Measurements from ENCODE around the gene KDM2B. TPM values are rescaled to one million over a fixed set of nuclear protein-coding genes. Genes with fewer than 3 reads are reported as not detected.

The KDM2B gene
- total RNA-seq, 1 donor from 2014 or later = 79.2 TPM

GRCh38 chr12:121413917-121414316 is 166.9 kb downstream of the KDM2B start:
- TF ChIP-seq CTCF (IDR thresholded peaks at IDR 0.05; ENCODE audit: unreplicated experiment) = no peak
- Mint-ChIP-seq H3K4me1 (ENCODE audit: low read depth) (no peaks in the 10 kb centered on the region), H3K4me3 (ENCODE audit: low read depth) (no peak overlapping the region), H3K27me3 (no peaks in the 10 kb centered on the region), H3K36me3 (ENCODE audit: insufficient read depth) (peaks cover 13% of the 10 kb centered on the region), H3K27ac (peak overlapping the region; percentile 85), H3K9me3 (ENCODE audit: low read depth) (no peaks in the 10 kb centered on the region)
- no peak for DNase-seq (ENCODE audit: low spot score, unreplicated experiment)

- no peak overlapping the region for H3K4me3 Mint-ChIP-seq (ENCODE audit: low read depth)
- H3K27ac Mint-ChIP-seq = no peak overlapping the region
- H3K36me3 Mint-ChIP-seq (ENCODE audit: insufficient read depth) = peaks cover 7% of the 10 kb centered on the region
These were observed 175.6 kb downstream of the KDM2B start for GRCh38 chr12:121405211-121405610.

GRCh38 chr12:121404734-121405133 is 176.1 kb downstream of the KDM2B start:
- DNase-seq (ENCODE audit: low spot score, unreplicated experiment) = no peak
- H3K36me3 Mint-ChIP-seq (ENCODE audit: insufficient read depth) = peaks cover 7% of the 10 kb centered on the region
- H3K27me3 Mint-ChIP-seq = no peaks in the 10 kb centered on the region

More at GRCh38 chr12:121405211-121405610, 175.6 kb downstream of the KDM2B start:
- DNase-seq (ENCODE audit: low spot score, unreplicated experiment) = no peak
- Mint-ChIP-seq H3K4me1 (ENCODE audit: low read depth) (peaks cover 26% of the 10 kb centered on the region), H3K27me3 (no peaks in the 10 kb centered on the region), H3K9me3 (ENCODE audit: low read depth) (no peaks in the 10 kb centered on the region)
- TF ChIP-seq CTCF (IDR thresholded peaks at IDR 0.05; ENCODE audit: unreplicated experiment) = no peak

GRCh38 chr12:121403721-121404120 is 177.1 kb downstream of the KDM2B start:
- Mint-ChIP-seq H3K9me3 (ENCODE audit: low read depth) (no peaks in the 10 kb centered on the region), H3K27ac (no peak overlapping the region), H3K4me1 (ENCODE audit: low read depth) (peaks cover 27% of the 10 kb centered on the region), H3K36me3 (ENCODE audit: insufficient read depth) (peaks cover 7% of the 10 kb centered on the region), H3K4me3 (ENCODE audit: low read depth) (no peak overlapping the region), H3K27me3 (no peaks in the 10 kb centered on the region)
- TF ChIP-seq CTCF (IDR thresholded peaks at IDR 0.05; ENCODE audit: unreplicated experiment) = no peak
- DNase-seq (ENCODE audit: low spot score, unreplicated experiment) = no peak

More at GRCh38 chr12:121404734-121405133, 176.1 kb downstream of the KDM2B start:
- H3K27ac Mint-ChIP-seq = no peak overlapping the region
- TF ChIP-seq CTCF (IDR thresholded peaks at IDR 0.05; ENCODE audit: unreplicated experiment) = no peak
- no peak overlapping the region for H3K4me3 Mint-ChIP-seq (ENCODE audit: low read depth)
- no peaks in the 10 kb centered on the region for H3K9me3 Mint-ChIP-seq (ENCODE audit: low read depth)
- peaks cover 26% of the 10 kb centered on the region for H3K4me1 Mint-ChIP-seq (ENCODE audit: low read depth)

- DNase-seq (ENCODE audit: low spot score, unreplicated experiment) = no peak
- peak overlapping the region; percentile 97 for H3K4me3 Mint-ChIP-seq (ENCODE audit: low read depth)
- TF ChIP-seq CTCF (IDR thresholded peaks at IDR 0.05; ENCODE audit: unreplicated experiment) = no peak
- peaks cover 28% of the 10 kb centered on the region for H3K4me1 Mint-ChIP-seq (ENCODE audit: low read depth)
- peak overlapping the region; percentile 98 for H3K27ac Mint-ChIP-seq
- H3K36me3 Mint-ChIP-seq (ENCODE audit: insufficient read depth) = peaks cover 3% of the 10 kb centered on the region
- no peaks in the 10 kb centered on the region for H3K27me3 Mint-ChIP-seq
- H3K9me3 Mint-ChIP-seq (ENCODE audit: low read depth) = no peaks in the 10 kb centered on the region
These were observed 180.3 kb downstream of the KDM2B start for GRCh38 chr12:121400332-121401139.

Data from progenitor cell of endocrine pancreas (in vitro differentiated cells).